ENCODE data around the gene HS2ST1. TPM values are rescaled to one million over a fixed set of nuclear protein-coding genes. Genes with fewer than 3 reads are reported as not detected.
A peak's percentile ranks its signal among the peaks of the same experiment; 100 is the strongest.

Gene HS2ST1
- total and polyA plus RNA-seq, 10 of the 15 experiments (the other 5 are each of a cell fraction or from before 2014, with no cell fraction given): 5.4 to 30.8 (median 18.6) TPM

DNA sequence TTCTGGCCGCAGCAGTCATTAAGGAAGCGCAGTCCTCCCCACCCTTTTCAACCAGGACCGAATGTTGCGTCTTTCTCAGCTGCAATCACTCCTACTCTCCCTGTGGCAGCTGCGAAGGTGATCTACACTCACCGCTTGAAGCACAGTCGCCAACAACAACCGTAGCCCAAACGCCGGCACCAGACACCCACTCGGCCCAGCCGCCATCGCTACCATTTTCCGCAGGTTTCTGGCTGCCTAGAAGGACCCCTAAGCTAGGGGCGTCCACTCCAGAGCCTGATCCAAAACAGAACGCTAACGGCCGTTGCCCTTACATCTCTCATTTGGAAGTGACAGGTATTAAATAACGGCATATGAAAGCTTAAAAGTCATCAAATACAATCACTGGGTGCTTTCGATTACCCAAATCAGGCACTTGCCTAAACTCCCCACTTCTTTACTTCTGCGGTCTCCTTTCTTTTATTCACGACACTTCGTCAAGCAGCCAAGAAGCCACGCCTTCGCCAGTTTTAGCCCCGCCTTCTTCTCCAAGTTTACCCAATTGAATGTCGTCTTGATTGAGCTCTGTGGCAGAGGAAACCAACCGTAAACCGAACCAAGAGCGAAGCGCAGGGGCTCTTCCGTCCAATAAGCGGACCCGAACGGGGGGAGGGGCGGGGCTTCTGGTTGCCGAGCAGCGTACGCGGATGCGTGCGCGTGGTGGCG lies 387 bp upstream of the HS2ST1 start, which contains the start of gene SELENOF (continued):
- TF ChIP-seq, protein P1, sequence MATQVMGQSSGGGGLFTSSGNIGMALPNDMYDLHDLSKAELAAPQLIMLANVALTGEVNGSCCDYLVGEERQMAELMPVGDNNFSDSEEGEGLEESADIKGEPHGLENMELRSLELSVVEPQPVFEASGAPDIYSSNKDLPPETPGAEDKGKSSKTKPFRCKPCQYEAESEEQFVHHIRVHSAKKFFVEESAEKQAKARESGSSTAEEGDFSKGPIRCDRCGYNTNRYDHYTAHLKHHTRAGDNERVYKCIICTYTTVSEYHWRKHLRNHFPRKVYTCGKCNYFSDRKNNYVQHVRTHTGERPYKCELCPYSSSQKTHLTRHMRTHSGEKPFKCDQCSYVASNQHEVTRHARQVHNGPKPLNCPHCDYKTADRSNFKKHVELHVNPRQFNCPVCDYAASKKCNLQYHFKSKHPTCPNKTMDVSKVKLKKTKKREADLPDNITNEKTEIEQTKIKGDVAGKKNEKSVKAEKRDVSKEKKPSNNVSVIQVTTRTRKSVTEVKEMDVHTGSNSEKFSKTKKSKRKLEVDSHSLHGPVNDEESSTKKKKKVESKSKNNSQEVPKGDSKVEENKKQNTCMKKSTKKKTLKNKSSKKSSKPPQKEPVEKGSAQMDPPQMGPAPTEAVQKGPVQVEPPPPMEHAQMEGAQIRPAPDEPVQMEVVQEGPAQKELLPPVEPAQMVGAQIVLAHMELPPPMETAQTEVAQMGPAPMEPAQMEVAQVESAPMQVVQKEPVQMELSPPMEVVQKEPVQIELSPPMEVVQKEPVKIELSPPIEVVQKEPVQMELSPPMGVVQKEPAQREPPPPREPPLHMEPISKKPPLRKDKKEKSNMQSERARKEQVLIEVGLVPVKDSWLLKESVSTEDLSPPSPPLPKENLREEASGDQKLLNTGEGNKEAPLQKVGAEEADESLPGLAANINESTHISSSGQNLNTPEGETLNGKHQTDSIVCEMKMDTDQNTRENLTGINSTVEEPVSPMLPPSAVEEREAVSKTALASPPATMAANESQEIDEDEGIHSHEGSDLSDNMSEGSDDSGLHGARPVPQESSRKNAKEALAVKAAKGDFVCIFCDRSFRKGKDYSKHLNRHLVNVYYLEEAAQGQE (IDR thresholded peaks at IDR 0.05; ENCODE audit: low read depth, low read length): no peak
- no peak for TF ChIP-seq NFYA (IDR thresholded peaks at IDR 0.05; ENCODE audit: borderline replicate concordance, low read depth, low read length)
- TF ChIP-seq, protein P2, sequence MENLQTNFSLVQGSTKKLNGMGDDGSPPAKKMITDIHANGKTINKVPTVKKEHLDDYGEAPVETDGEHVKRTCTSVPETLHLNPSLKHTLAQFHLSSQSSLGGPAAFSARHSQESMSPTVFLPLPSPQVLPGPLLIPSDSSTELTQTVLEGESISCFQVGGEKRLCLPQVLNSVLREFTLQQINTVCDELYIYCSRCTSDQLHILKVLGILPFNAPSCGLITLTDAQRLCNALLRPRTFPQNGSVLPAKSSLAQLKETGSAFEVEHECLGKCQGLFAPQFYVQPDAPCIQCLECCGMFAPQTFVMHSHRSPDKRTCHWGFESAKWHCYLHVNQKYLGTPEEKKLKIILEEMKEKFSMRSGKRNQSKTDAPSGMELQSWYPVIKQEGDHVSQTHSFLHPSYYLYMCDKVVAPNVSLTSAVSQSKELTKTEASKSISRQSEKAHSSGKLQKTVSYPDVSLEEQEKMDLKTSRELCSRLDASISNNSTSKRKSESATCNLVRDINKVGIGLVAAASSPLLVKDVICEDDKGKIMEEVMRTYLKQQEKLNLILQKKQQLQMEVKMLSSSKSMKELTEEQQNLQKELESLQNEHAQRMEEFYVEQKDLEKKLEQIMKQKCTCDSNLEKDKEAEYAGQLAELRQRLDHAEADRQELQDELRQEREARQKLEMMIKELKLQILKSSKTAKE (IDR thresholded peaks at IDR 0.05; ENCODE audit: low read depth, poor library complexity, severe bottlenecking): peak; percentile 20
